H9 (cell line): ENCODE results near the gene PLRG1. TPM values are rescaled to one million over a fixed set of nuclear protein-coding genes. Genes with fewer than 3 reads are reported as not detected.

Experiments used
- DNase-seq: peaks from one replicate; pipeline ENCODE4 v3.0.0-alpha.2; 2017
- H2AFZ ChIP-seq: one replicate; pipeline ENCODE4 v1.6.1; 2013; ENCODE audit warnings: mild to moderate bottlenecking, low read length, control low read depth, moderate library complexity
- H2AK5ac ChIP-seq: 2 replicates; pipeline ENCODE4 v1.6.1; 2013; ENCODE audit warnings: low read length, control low read depth, mixed read lengths; ENCODE audit not compliant: insufficient read length
- H2BK120ac ChIP-seq: one replicate; pipeline ENCODE4 v1.6.1; 2013; ENCODE audit warnings: low read depth, mild to moderate bottlenecking, low read length, control low read depth, inconsistent platforms; ENCODE audit not compliant: poor library complexity, severe bottlenecking
- H2BK12ac ChIP-seq: 2 replicates; pipeline ENCODE4 v1.6.1; 2013; ENCODE audit warnings: low read length, control low read depth, mixed read lengths, low read depth; ENCODE audit not compliant: insufficient read length
- H2BK15ac ChIP-seq: 2 replicates; pipeline ENCODE4 v1.6.1; 2013; ENCODE audit warnings: low read depth, low read length, control low read depth
- H2BK20ac ChIP-seq: one replicate; pipeline ENCODE4 v1.6.1; 2013; ENCODE audit warnings: low read depth, mild to moderate bottlenecking, low read length, control low read depth, inconsistent platforms; ENCODE audit not compliant: poor library complexity, severe bottlenecking
- H2BK5ac ChIP-seq: 2 replicates; pipeline ENCODE4 v1.6.1; 2013; ENCODE audit warnings: low read length, control low read depth, mixed read lengths; ENCODE audit not compliant: insufficient read length
- H3K14ac ChIP-seq: 2 replicates; pipeline ENCODE4 v1.6.1; 2013; ENCODE audit warnings: low read length, control low read depth; ENCODE audit not compliant: insufficient read depth
- H3K18ac ChIP-seq: 2 replicates; pipeline ENCODE4 v1.6.1; 2013; ENCODE audit warnings: low read depth, mild to moderate bottlenecking, mixed read lengths, low read length, control low read depth; ENCODE audit not compliant: insufficient read length
- H3K23ac ChIP-seq: 2 replicates; pipeline ENCODE4 v1.6.1; 2013; ENCODE audit warnings: low read length, control low read depth, mixed read lengths, low read depth; ENCODE audit not compliant: insufficient read length
- H3K23me2 ChIP-seq: 2 replicates; pipeline ENCODE4 v1.6.1; 2013; ENCODE audit warnings: low read depth, mild to moderate bottlenecking, mixed read lengths, low read length, control low read depth; ENCODE audit not compliant: insufficient read length, poor library complexity, severe bottlenecking
- H3K27ac ChIP-seq: 2 replicates; pipeline ENCODE4 v1.5.1; 2013; ENCODE audit warnings: low read length, control low read depth, mixed read lengths, low read depth; ENCODE audit not compliant: insufficient read length
- H3K27me3 ChIP-seq: 2 replicates; pipeline ENCODE4 v1.6.1; 2013; ENCODE audit warnings: low read length, control low read depth, inconsistent platforms; ENCODE audit not compliant: insufficient read depth
- H3K4ac ChIP-seq: 2 replicates; pipeline ENCODE4 v1.6.1; 2013; ENCODE audit warnings: low read depth, mild to moderate bottlenecking, control low read depth, inconsistent platforms, low read length, moderate library complexity
- H3K4me1 ChIP-seq: 2 replicates; pipeline ENCODE4 v1.6.1; 2013; ENCODE audit warnings: low read length, control low read depth, inconsistent platforms; ENCODE audit not compliant: insufficient read depth
- H3K4me2 ChIP-seq: 2 replicates; pipeline ENCODE4 v1.6.1; 2013; ENCODE audit warnings: low read length, control low read depth, mixed read lengths; ENCODE audit not compliant: insufficient read length, insufficient read depth
- H3K56ac ChIP-seq: 2 replicates; pipeline ENCODE4 v1.6.1; 2013; ENCODE audit warnings: low read depth, mild to moderate bottlenecking, mixed read lengths, low read length, control low read depth; ENCODE audit not compliant: insufficient read length
- H3K79me1 ChIP-seq: 2 replicates; pipeline ENCODE4 v1.6.1; 2013; ENCODE audit warnings: low read depth, mild to moderate bottlenecking, moderate library complexity, low read length, control low read depth, inconsistent platforms; ENCODE audit not compliant: insufficient read depth, poor library complexity, severe bottlenecking
- H3K79me2 ChIP-seq: 2 replicates; pipeline ENCODE4 v1.6.1; 2013; ENCODE audit warnings: low read length, control low read depth, inconsistent platforms; ENCODE audit not compliant: insufficient read depth
- H3K9ac ChIP-seq: 2 replicates; pipeline ENCODE4 v1.6.1; 2013; ENCODE audit warnings: low read length, control low read depth, mixed read lengths; ENCODE audit not compliant: insufficient read length; ENCODE audit errors: extremely low read depth
- H3K9me3 ChIP-seq: one replicate; pipeline ENCODE4 v1.6.1; 2013; ENCODE audit warnings: low read depth, low read length, inconsistent platforms; ENCODE audit not compliant: control insufficient read depth
- H3T11ph ChIP-seq: one replicate; pipeline ENCODE4 v1.6.1; 2013; ENCODE audit warnings: mild to moderate bottlenecking, low read length, control low read depth, inconsistent platforms
- H4K20me1 ChIP-seq: one replicate; pipeline ENCODE4 v1.6.1; 2013; ENCODE audit not compliant: control insufficient read depth, insufficient read length, insufficient read depth
- H4K5ac ChIP-seq: 2 replicates; pipeline ENCODE4 v1.6.1; 2013; ENCODE audit warnings: low read depth, mild to moderate bottlenecking, mixed read lengths, low read length, control low read depth; ENCODE audit not compliant: insufficient read length
- H4K8ac ChIP-seq: replicated peaks from 2 replicates; pipeline ENCODE4 v1.6.1; 2013; ENCODE audit warnings: low read length, control low read depth, mixed read lengths, low read depth; ENCODE audit not compliant: insufficient read length
- H4K91ac ChIP-seq: 2 replicates; pipeline ENCODE4 v1.6.1; 2013; ENCODE audit warnings: low read depth, mild to moderate bottlenecking, moderate library complexity, mixed read lengths, low read length, control low read depth; ENCODE audit not compliant: insufficient read length
- H3K27ac Mint-ChIP-seq, 3 experiments: 2 replicates in 2 of 3; 3 replicates in 1 of 3; pipeline ENCODE4 v1.8.0; 2020 to 2021; ENCODE audit warnings: mixed read lengths in 3 of 3, mild to moderate bottlenecking in 1 of 3, moderate library complexity in 1 of 3
- H3K27me3 Mint-ChIP-seq: 2 replicates; pipeline ENCODE4 v1.8.0; 2021; ENCODE audit warnings: low read depth, mild to moderate bottlenecking, moderate library complexity, mixed read lengths
- H3K36me3 Mint-ChIP-seq, 3 experiments: 2 replicates in 2 of 3; 3 replicates in 1 of 3; pipeline ENCODE4 v1.8.0; 2020 to 2021; ENCODE audit warnings: low read depth in 3 of 3, mixed read lengths in 3 of 3; ENCODE audit not compliant: insufficient read depth in 1 of 3
- H3K4me1 Mint-ChIP-seq, 2 experiments: 2 replicates each; pipeline ENCODE4 v1.8.0; 2020; ENCODE audit warnings: mixed read lengths in 2 of 2
- H3K4me3 Mint-ChIP-seq, 2 experiments: 2 replicates in 1 of 2; 3 replicates in 1 of 2; pipeline ENCODE4 v1.8.0; 2020 to 2021; ENCODE audit warnings: mild to moderate bottlenecking in 2 of 2, mixed read lengths in 2 of 2, moderate library complexity in 1 of 2
- H3K9me3 Mint-ChIP-seq, 2 experiments: 2 replicates in 1 of 2; 3 replicates in 1 of 2; pipeline ENCODE4 v1.8.0; 2020; ENCODE audit warnings: mild to moderate bottlenecking in 2 of 2, mixed read lengths in 2 of 2, moderate library complexity in 1 of 2
- CTCF ChIP-seq: fragments of 200-600 bp; sonication (generic); conservative IDR thresholded peaks from 3 replicates; pipeline ENCODE4 v1.8.0; 2021; ENCODE audit warnings: antibody characterized with exemption, mild to moderate bottlenecking
- WGBS: extraction: QIAGEN DNeasy Blood & Tissue Kit; methylation state at CpG from one replicate; pipeline ENCODE4 v1.1.7; 2013; ENCODE audit warnings: missing lambda C conversion rate, low lambda C conversion rate, mixed read lengths; ENCODE audit not compliant: insufficient read length; ENCODE audit errors: extremely low coverage; 5-methylcytosine and 5-hydroxymethylcytosine counted together
- total RNA-seq: library from RNA; stranded (reverse); gene quantifications from 2 replicates; pipeline ENCODE4 v1.2.1, GENCODE V29; 2021

PLRG1 gene
- total RNA-seq, 1 experiment from 2014 or later = 113 TPM

- DNase-seq = peak; percentile 65
- no peak overlapping the region for H2BK20ac ChIP-seq
- no peak overlapping the region for H4K8ac ChIP-seq
- H4K5ac ChIP-seq = no peak overlapping the region
- H3K9ac ChIP-seq = no peak overlapping the region
- Mint-ChIP-seq H3K4me3 (peak overlapping the region; percentile 72 to 80), H3K36me3 (peaks cover 0 to 2% (median 0%) of the 10 kb centered on the region in 3 experiments; a peak in 2 of 7 replicates), H3K27ac (peak overlapping the region in 1 of 3 experiments; percentile 91; a peak in 1 of 7 replicates), H3K9me3 (peaks cover 3% of the 10 kb centered on the region in 2 experiments; a peak in 3 of 5 replicates), H3K27me3 (peaks cover 84% of the 10 kb centered on the region), H3K4me1 (peaks cover 9 to 15% of the 10 kb centered on the region in 2 experiments)
- peaks cover 27% of the 10 kb centered on the region; the same call in 1 of the 2 replicates for H3K27me3 ChIP-seq
- H3K79me1 ChIP-seq = no peaks in the 10 kb centered on the region
- no peak overlapping the region for H2BK12ac ChIP-seq
- H3K4me2 ChIP-seq = peak overlapping the region; percentile 48
- no peak overlapping the region for H2AK5ac ChIP-seq
- peak overlapping the region; percentile 15 for H3K18ac ChIP-seq
- no CpG with 5 or more reads among the region's 76 CpGs for WGBS
- no peak overlapping the region for H4K91ac ChIP-seq
- H3K9me3 ChIP-seq = no peaks in the 10 kb centered on the region
- H3K79me2 ChIP-seq = no peaks in the 10 kb centered on the region
- H3K27ac ChIP-seq = no peak overlapping the region
- no peaks in the 10 kb centered on the region for H4K20me1 ChIP-seq
- no peak overlapping the region for H3K4ac ChIP-seq
- no peak overlapping the region for H2AFZ ChIP-seq
- H3K23ac ChIP-seq = no peak overlapping the region
- peak overlapping the region; percentile 30; the same call in 1 of the 2 replicates for H3K14ac ChIP-seq
- H2BK5ac ChIP-seq = no peak overlapping the region
- H3T11ph ChIP-seq = no peak overlapping the region
- H2BK15ac ChIP-seq = no peak overlapping the region
- no peak overlapping the region for H2BK120ac ChIP-seq
- peaks cover 20% of the 10 kb centered on the region for H3K23me2 ChIP-seq
- no peak overlapping the region for H3K56ac ChIP-seq
- H3K4me1 ChIP-seq = no peaks in the 10 kb centered on the region
- no peak for TF ChIP-seq CTCF
Measured at GRCh38 chr4:154490583-154491340, 59.4 kb downstream of the PLRG1 start.
